CD4-positive, alpha-beta T cell (primary cell): ENCODE data around the gene PTX3. TPM values are rescaled to one million over a fixed set of nuclear protein-coding genes. Genes with fewer than 3 reads are reported as not detected.

Source experiments
- ATAC-seq: fragments of 200-7000 bp; cut with Tn5 transposase; one replicate; pipeline ENCODE4 v1.10.0; 2022; ENCODE audit warnings: mild to moderate bottlenecking; ENCODE audit not compliant: poor library complexity
- CTCF ChIA-PET: fragments of 350-600 bp; sonication (Branson Sonifier 250); formaldehyde crosslinking; loops from one replicate; lab custom pipeline; 2021; ENCODE audit warnings: antibody characterized with exemption, inconsistent platforms; lab: Charles Lee
- POLR2A ChIA-PET: fragments of 350-600 bp; sonication (Branson Sonifier 250); formaldehyde crosslinking; loops from one replicate; lab custom pipeline; 2021; ENCODE audit warnings: antibody characterized with exemption, inconsistent platforms; lab: Charles Lee
- DNase-seq, 14 experiments: peaks; one replicate each; pipeline ENCODE4 v3.0.0-alpha.2; 2013 to 2020; ENCODE audit warnings: mixed read lengths in 2 of 14
- H3K27ac ChIP-seq, 2 donors: one replicate each; pipeline versions ENCODE4 v1.5.1 to v1.7.0; 2013; ENCODE audit warnings: low read length in 2 of 2, low read depth in 1 of 2, mild to moderate bottlenecking in 1 of 2
- H3K27me3 ChIP-seq, 2 experiments: 1 replicate in 1 of 2; 2 replicates in 1 of 2; pipeline versions ENCODE4 v1.6.1 to v1.7.0; 2013; ENCODE audit warnings: low read length in 2 of 2, control low read depth in 1 of 2, mild to moderate bottlenecking in 1 of 2, moderate library complexity in 1 of 2; ENCODE audit not compliant: insufficient read depth in 2 of 2, control insufficient read depth in 1 of 2
- H3K36me3 ChIP-seq: one replicate; pipeline ENCODE4 v1.6.1; 2013; ENCODE audit warnings: low read length, control low read depth; ENCODE audit not compliant: insufficient read depth
- H3K4me1 ChIP-seq: one replicate; pipeline ENCODE4 v1.6.1; 2013; ENCODE audit warnings: low read length, control low read depth; ENCODE audit not compliant: insufficient read depth
- H3K4me3 ChIP-seq: one replicate; pipeline ENCODE4 v1.5.1; 2013; ENCODE audit warnings: mild to moderate bottlenecking, low read length, moderate library complexity
- H3K9me3 ChIP-seq, 2 experiments: 1 replicate in 1 of 2; 2 replicates in 1 of 2; pipeline versions ENCODE4 v1.6.1 to v1.7.0; 2013; ENCODE audit warnings: low read length in 2 of 2, mild to moderate bottlenecking in 2 of 2, control low read depth in 1 of 2, moderate library complexity in 1 of 2; ENCODE audit not compliant: control insufficient read depth in 1 of 2, insufficient read depth in 1 of 2
- H3K27ac Mint-ChIP-seq: one replicate; pipeline ENCODE4 v1.8.0; 2020; ENCODE audit warnings: mixed read lengths
- H3K27me3 Mint-ChIP-seq: one replicate; pipeline ENCODE4 v1.8.0; 2021; ENCODE audit warnings: mixed read lengths
- H3K36me3 Mint-ChIP-seq: one replicate; pipeline ENCODE4 v1.8.0; 2021; ENCODE audit warnings: low read depth, mixed read lengths
- H3K4me1 Mint-ChIP-seq: one replicate; pipeline ENCODE4 v1.8.0; 2021; ENCODE audit warnings: low read depth, mixed read lengths
- H3K4me3 Mint-ChIP-seq: one replicate; pipeline ENCODE4 v1.8.0; 2020; ENCODE audit warnings: mild to moderate bottlenecking, mixed read lengths
- H3K9me3 Mint-ChIP-seq: one replicate; pipeline ENCODE4 v1.8.0; 2020; ENCODE audit warnings: mixed read lengths
- intact Hi-C, 2 experiments: fragments of 100-400 bp; cut with DNase I in 1 of 2; cut with micrococcal nuclease in 1 of 2; formaldehyde crosslinking; loops; one replicate each; pipeline versions ENCODE4 v1.15.1 to v1.9.0; 2023 to 2025; cut with DNase I, micrococcal nuclease
- total RNA-seq, 174 experiments: library from RNA in 2 of 174; stranded (reverse) in 2 of 174; gene quantifications; one replicate each; pipeline ENCODE4 v1.2.3 and lab custom pipeline; 2021 to 2026
- TF ChIP-seq, protein P1 (sequence below): fragments of 200-600 bp; IDR thresholded peaks from one replicate; pipeline ENCODE4 v1.8.0; 2022; ENCODE audit warnings: antibody characterized with exemption, mild to moderate bottlenecking

Gene PTX3
- total RNA-seq, 2 experiments from 2014 or later: 0.16 to 0.34 TPM

DNA sequence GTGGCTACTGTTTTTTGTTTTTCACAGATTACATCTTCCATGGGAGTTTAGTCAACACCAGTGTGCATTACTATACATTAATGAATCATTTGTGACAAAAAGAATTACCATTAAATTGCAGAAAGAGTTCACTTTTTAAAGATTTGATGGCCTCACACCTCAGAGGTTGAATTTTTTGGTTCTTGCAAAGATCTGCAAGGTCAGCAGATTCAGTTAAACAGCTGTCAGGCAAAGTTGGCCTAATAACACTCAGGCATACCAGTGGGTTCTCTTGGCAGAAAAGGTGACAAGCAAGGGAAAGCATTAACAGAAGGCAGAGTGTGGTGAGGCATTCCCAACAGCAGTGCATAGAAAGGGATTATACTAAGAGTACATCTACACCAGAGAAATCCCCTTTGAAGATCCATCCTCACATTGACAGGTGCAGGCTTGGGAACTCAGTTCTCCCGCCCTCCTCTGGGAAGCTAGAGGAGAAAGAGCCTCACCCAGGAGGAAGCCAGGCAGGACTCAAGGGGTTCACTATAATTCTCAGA is 24.3 kb upstream of the PTX3 start:
- ATAC-seq: no peak
- POLR2A ChIA-PET: no interaction called here
- no peaks in the 10 kb centered on the region for H3K9me3 Mint-ChIP-seq

DNA sequence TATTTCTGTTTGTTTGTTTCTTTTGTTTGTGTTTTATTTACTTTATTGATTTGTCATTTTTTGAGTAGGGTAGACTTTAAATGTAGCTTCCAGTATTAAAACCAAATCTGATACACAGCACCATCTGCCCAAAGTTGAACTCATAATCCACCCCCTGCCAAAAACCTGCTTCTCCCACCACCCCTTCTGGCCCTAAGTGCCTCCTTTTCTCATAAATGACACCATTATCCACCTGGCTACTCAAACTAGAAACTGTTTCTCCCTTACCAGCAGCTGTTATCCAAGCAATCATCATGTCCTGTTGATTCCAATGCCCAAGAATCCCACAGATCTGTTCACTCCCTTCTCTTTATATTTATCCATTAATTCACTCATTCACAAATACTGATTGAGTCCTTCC is 21.8 kb upstream of the PTX3 start:
- ATAC-seq: no peak
- Histone ChIP-seq H3K9me3 (no peaks in the 10 kb centered on the region), H3K4me3 (no peak overlapping the region), H3K36me3 (no peaks in the 10 kb centered on the region), H3K4me1 (no peaks in the 10 kb centered on the region), H3K27ac (no peak overlapping the region), H3K27me3 (no peaks in the 10 kb centered on the region)
- H3K27ac Mint-ChIP-seq: no peak overlapping the region
- intact Hi-C loops: no loop called here
- no peaks in the 10 kb centered on the region for H3K27me3 Mint-ChIP-seq
- TF ChIP-seq, protein P1, sequence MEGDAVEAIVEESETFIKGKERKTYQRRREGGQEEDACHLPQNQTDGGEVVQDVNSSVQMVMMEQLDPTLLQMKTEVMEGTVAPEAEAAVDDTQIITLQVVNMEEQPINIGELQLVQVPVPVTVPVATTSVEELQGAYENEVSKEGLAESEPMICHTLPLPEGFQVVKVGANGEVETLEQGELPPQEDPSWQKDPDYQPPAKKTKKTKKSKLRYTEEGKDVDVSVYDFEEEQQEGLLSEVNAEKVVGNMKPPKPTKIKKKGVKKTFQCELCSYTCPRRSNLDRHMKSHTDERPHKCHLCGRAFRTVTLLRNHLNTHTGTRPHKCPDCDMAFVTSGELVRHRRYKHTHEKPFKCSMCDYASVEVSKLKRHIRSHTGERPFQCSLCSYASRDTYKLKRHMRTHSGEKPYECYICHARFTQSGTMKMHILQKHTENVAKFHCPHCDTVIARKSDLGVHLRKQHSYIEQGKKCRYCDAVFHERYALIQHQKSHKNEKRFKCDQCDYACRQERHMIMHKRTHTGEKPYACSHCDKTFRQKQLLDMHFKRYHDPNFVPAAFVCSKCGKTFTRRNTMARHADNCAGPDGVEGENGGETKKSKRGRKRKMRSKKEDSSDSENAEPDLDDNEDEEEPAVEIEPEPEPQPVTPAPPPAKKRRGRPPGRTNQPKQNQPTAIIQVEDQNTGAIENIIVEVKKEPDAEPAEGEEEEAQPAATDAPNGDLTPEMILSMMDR: no peak
- ChIA-PET POLR2A (no interaction called here), CTCF (interaction anchor here (0.8 kb wide), 1 partner anchor 30 kb away, joined by 3 read pairs; no protein-coding TSS in a partner anchor)
- no peaks in the 10 kb centered on the region for H3K4me1 Mint-ChIP-seq
- no peaks in the 10 kb centered on the region for H3K9me3 Mint-ChIP-seq
- H3K4me3 Mint-ChIP-seq: no peak overlapping the region
- no peaks in the 10 kb centered on the region for H3K36me3 Mint-ChIP-seq
- no peak for DNase-seq

More for the DNA sequence above, 24.3 kb upstream of the PTX3 start:
- Histone ChIP-seq H3K9me3 (no peaks in the 10 kb centered on the region), H3K36me3 (no peaks in the 10 kb centered on the region), H3K4me1 (no peaks in the 10 kb centered on the region), H3K27me3 (no peaks in the 10 kb centered on the region), H3K4me3 (no peak overlapping the region), H3K27ac (no peak overlapping the region)
- no peak for DNase-seq
- Mint-ChIP-seq H3K27ac (no peak overlapping the region), H3K36me3 (no peaks in the 10 kb centered on the region), H3K27me3 (no peaks in the 10 kb centered on the region), H3K4me3 (no peak overlapping the region), H3K4me1 (no peaks in the 10 kb centered on the region)
- intact Hi-C loops: no loop called here
- CTCF ChIA-PET: no interaction called here
- TF ChIP-seq, protein P1: no peak

DNA sequence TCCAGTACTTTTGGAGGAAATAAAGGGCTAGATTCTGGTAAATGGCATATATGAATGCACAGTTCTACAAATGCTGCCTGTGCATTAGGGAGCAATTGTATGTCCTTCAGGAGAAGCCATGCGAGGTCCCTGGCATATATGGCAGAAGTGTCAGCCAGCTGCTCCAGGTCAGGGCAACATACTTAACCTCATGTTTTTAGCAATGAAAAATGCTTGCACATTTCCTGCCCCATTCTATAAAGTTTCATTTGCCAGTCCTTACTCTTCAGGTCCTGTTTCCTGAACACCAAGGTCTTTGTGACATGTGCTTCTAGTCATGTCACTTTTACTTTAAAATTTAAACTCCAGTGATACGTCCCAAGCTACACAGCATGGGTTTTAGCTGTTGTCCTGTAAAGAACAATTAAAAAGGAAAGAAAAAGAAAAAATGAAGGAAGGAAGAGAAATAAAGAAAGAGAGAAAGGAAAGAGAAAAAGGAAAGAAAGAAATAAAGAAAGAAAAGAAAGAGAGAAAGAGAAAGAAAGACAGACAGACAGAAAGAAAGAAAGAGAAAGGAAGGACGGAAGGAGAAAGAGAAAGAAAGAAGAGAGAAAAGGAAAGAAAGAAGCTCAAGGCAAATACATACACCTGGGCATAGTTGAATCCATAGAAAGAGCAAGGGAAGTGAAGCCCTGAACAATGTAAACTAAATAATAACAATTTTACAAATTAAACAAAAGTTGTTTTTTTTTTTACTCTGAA is 20.1 kb upstream of the PTX3 start:
- H3K9me3 Mint-ChIP-seq: no peaks in the 10 kb centered on the region
- ChIA-PET POLR2A (no interaction called here), CTCF (no interaction called here)
- no peaks in the 10 kb centered on the region for H3K27me3 Mint-ChIP-seq
- no peaks in the 10 kb centered on the region for H3K4me1 ChIP-seq
- H3K36me3 Mint-ChIP-seq: no peaks in the 10 kb centered on the region
- intact Hi-C loops: no loop called here
- H3K4me3 ChIP-seq: no peak overlapping the region
- TF ChIP-seq, protein P1: no peak
- no peaks in the 10 kb centered on the region for H3K9me3 ChIP-seq
- no peak overlapping the region for H3K27ac ChIP-seq
- H3K36me3 ChIP-seq: no peaks in the 10 kb centered on the region
- no peaks in the 10 kb centered on the region for H3K4me1 Mint-ChIP-seq
- ATAC-seq (no peak), DNase-seq (no peak)
- no peak overlapping the region for H3K27ac Mint-ChIP-seq
- no peak overlapping the region for H3K4me3 Mint-ChIP-seq
- H3K27me3 ChIP-seq: no peaks in the 10 kb centered on the region
